Natural killer cell (primary cell): ENCODE measurements around the gene YWHAG. TPM values are rescaled to one million over a fixed set of nuclear protein-coding genes. Genes with fewer than 3 reads are reported as not detected.

Experiments used
- ATAC-seq, 3 donors: fragments of 150-1000 bp in 2 of 3; fragments of 200-7000 bp in 1 of 3; cut with Tn5 transposase; 1 replicate in 1 of 3; 2 replicates in 2 of 3; pipeline ENCODE4 v1.10.0; 2021; ENCODE audit warnings: mild to moderate bottlenecking in 2 of 3, moderate library complexity in 2 of 3
- DNase-seq, 2 donors: peaks; one replicate each; pipeline versions ENCODE4 v3.0.0 to v3.0.0-alpha.2; 2013 to 2021; ENCODE audit warnings: mixed read lengths in 1 of 2
- H3K27ac ChIP-seq: one replicate; pipeline ENCODE4 v1.5.1; 2013; ENCODE audit warnings: mild to moderate bottlenecking, low read length
- H3K27me3 ChIP-seq: one replicate; pipeline ENCODE4 v1.6.1; 2013; ENCODE audit warnings: low read length; ENCODE audit not compliant: control insufficient read depth, insufficient read depth
- H3K36me3 ChIP-seq: one replicate; pipeline ENCODE4 v1.6.1; 2013; ENCODE audit warnings: low read length; ENCODE audit not compliant: control insufficient read depth, insufficient read depth
- H3K4me1 ChIP-seq: one replicate; pipeline ENCODE4 v1.6.1; 2013; ENCODE audit warnings: low read length; ENCODE audit not compliant: control insufficient read depth, insufficient read depth
- H3K4me3 ChIP-seq: one replicate; pipeline ENCODE4 v1.5.1; 2013; ENCODE audit warnings: low read length
- H3K9me3 ChIP-seq: one replicate; pipeline ENCODE4 v1.6.1; 2013; ENCODE audit warnings: low read length; ENCODE audit not compliant: control insufficient read depth, insufficient read depth
- H3K27ac Mint-ChIP-seq, 2 donors: one replicate each; pipeline ENCODE4 v1.8.0; 2022; ENCODE audit warnings: mild to moderate bottlenecking in 2 of 2, mixed read lengths in 2 of 2, moderate library complexity in 1 of 2
- H3K27me3 Mint-ChIP-seq, 2 donors: one replicate each; pipeline ENCODE4 v1.8.0; 2022; ENCODE audit warnings: low read depth in 2 of 2, mixed read lengths in 2 of 2
- H3K36me3 Mint-ChIP-seq: one replicate; pipeline ENCODE4 v1.8.0; 2022; ENCODE audit warnings: mixed read lengths
- H3K4me1 Mint-ChIP-seq, 2 donors: one replicate each; pipeline ENCODE4 v1.8.0; 2022; ENCODE audit warnings: mixed read lengths in 2 of 2
- H3K4me3 Mint-ChIP-seq: one replicate; pipeline ENCODE4 v1.8.0; 2022; ENCODE audit warnings: mild to moderate bottlenecking, moderate library complexity, mixed read lengths
- H3K9me3 Mint-ChIP-seq, 2 donors: one replicate each; pipeline ENCODE4 v1.8.0; 2022; ENCODE audit warnings: mixed read lengths in 2 of 2
- WGBS: methylation state at CpG from one replicate; pipeline ENCODE4 v1.1.7; 2013; ENCODE audit warnings: missing lambda C conversion rate; ENCODE audit not compliant: insufficient coverage; 5-methylcytosine and 5-hydroxymethylcytosine counted together
- intact Hi-C: fragments of 100-400 bp; cut with micrococcal nuclease; formaldehyde crosslinking; loops from one replicate; pipeline ENCODE4 v1.14.2; 2022
- total RNA-seq, 4 donors: library from RNA; stranded (reverse); fragments of 120-200 nt in 1 of 4; gene quantifications; one replicate each; pipeline versions ENCODE4 v1.2.3 to v1.2.4, GENCODE V29; 2013 to 2022
- TF ChIP-seq, protein P1 (sequence below): fragments of 200-600 bp; IDR thresholded peaks from one replicate; pipeline ENCODE4 v1.8.0; 2022; ENCODE audit warnings: antibody characterized with exemption

Gene YWHAG
- total RNA-seq, 3 donors from 2014 or later (not counting 1 experiment from before 2014, with no cell fraction given): 21.4 to 28.9 (median 27.4) TPM

DNA sequence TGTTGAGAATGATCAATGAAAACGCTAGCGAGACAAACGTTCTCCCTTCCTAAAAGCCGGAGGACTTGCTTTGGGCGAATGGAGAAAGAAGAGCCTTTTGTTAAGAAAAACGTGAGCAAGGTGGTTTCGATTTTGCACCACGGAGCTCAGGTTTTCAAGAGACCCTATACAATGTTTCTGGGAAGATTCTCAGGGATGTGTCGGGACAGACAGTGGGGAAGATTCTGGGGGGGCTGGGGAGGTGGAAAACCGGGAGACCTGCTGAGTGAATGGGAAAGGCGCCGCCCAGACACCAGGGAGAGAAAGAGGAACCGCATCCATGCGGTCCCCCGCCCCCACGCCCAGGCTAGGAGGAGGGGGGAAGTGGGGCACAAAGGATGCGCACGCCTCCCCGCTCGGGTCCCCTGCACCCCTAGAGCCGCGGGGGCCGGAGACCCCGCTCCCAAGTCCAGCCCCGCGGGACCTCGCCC, 745 bp downstream of the YWHAG start:
- intact Hi-C loops: no loop called here
- WGBS: 0% methylated on average over 27 of the region's 27 CpGs

DNA sequence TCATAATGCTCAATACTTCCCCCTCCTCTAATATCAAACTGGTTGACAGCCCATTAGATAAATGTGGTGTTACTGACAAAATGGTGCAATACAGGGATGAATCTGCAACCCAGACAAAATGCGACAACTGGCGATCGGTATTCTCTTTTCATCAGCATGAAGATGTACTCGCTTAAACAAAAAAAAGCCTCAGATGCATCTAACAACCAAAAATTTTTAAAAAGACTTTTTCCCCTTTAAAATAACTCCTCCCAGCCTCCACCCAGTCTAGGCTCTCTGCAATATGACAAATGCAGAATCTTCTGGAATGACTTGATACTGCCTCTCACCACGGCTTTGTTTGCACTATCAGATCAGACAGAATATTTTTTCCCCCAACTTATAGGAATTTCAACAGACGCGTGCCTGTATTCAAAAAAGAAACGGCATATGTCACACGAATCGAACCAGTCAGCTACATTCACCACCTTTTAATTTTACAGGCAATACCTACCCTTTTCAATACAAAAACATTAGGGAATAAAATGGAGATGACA, 1.2 kb downstream of the YWHAG start:
- ATAC-seq (no peak), DNase-seq (no peak)
- H3K27ac Mint-ChIP-seq: peak overlapping the region; percentile 92 to 99
- H3K4me1 Mint-ChIP-seq: peaks cover 29 to 31% of the 10 kb centered on the region in 2 donors
- H3K4me3 ChIP-seq: peak overlapping the region; percentile 97
- peak overlapping the region; percentile 99 for H3K27ac ChIP-seq
- H3K9me3 Mint-ChIP-seq: no peaks in the 10 kb centered on the region
- H3K27me3 Mint-ChIP-seq: no peaks in the 10 kb centered on the region
- H3K4me1 ChIP-seq: peaks cover 10% of the 10 kb centered on the region
- no peaks in the 10 kb centered on the region for H3K27me3 ChIP-seq
- TF ChIP-seq, protein P1, sequence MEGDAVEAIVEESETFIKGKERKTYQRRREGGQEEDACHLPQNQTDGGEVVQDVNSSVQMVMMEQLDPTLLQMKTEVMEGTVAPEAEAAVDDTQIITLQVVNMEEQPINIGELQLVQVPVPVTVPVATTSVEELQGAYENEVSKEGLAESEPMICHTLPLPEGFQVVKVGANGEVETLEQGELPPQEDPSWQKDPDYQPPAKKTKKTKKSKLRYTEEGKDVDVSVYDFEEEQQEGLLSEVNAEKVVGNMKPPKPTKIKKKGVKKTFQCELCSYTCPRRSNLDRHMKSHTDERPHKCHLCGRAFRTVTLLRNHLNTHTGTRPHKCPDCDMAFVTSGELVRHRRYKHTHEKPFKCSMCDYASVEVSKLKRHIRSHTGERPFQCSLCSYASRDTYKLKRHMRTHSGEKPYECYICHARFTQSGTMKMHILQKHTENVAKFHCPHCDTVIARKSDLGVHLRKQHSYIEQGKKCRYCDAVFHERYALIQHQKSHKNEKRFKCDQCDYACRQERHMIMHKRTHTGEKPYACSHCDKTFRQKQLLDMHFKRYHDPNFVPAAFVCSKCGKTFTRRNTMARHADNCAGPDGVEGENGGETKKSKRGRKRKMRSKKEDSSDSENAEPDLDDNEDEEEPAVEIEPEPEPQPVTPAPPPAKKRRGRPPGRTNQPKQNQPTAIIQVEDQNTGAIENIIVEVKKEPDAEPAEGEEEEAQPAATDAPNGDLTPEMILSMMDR: no peak
- H3K36me3 ChIP-seq: peaks cover 3% of the 10 kb centered on the region
- WGBS: 4% methylated on average over 10 of the region's 10 CpGs
- intact Hi-C loops: no loop called here
- H3K9me3 ChIP-seq: no peaks in the 10 kb centered on the region
- no peaks in the 10 kb centered on the region for H3K36me3 Mint-ChIP-seq
- H3K4me3 Mint-ChIP-seq: peak overlapping the region; percentile 94

More for the DNA sequence above, 745 bp downstream of the YWHAG start:
- TF ChIP-seq, protein P1: no peak
- Mint-ChIP-seq H3K4me3 (peak overlapping the region; percentile 94), H3K4me1 (peaks cover 28 to 29% of the 10 kb centered on the region in 2 donors), H3K9me3 (no peaks in the 10 kb centered on the region), H3K27me3 (no peaks in the 10 kb centered on the region), H3K36me3 (no peaks in the 10 kb centered on the region), H3K27ac (peak overlapping the region; percentile 92 to 99)
- H3K9me3 ChIP-seq: no peaks in the 10 kb centered on the region
- H3K4me1 ChIP-seq: peaks cover 10% of the 10 kb centered on the region
- H3K36me3 ChIP-seq: peaks cover 3% of the 10 kb centered on the region
- DNase-seq: peak; percentile 53 to 63
- H3K4me3 ChIP-seq: peak overlapping the region; percentile 97
- H3K27ac ChIP-seq: peak overlapping the region; percentile 99
- ATAC-seq: peak in 2 of 3 donors; percentile 2 to 19
- no peaks in the 10 kb centered on the region for H3K27me3 ChIP-seq

DNA sequence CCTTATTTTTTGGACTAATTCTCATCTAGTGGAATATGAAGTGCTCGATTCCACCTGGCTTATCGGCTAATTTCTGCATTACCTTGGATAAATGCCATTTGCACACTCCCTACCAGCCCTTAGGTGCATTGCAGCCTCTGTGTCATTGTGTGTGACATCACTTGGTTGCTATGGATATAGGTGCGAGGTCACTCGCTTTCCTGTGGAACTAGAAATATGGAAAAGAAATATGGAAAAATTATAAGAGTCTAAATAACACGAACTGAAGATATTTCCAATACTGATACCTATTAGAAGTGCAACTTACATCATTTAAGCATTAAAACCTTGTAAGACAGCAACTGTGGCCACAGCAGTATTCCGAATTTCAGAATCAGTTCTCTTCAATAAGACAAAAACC, 2.0 kb downstream of the YWHAG start:
- Mint-ChIP-seq H3K4me1 (peaks cover 33 to 38% of the 10 kb centered on the region in 2 donors), H3K4me3 (peak overlapping the region; percentile 94), H3K27ac (peak overlapping the region; percentile 92 to 99), H3K9me3 (no peaks in the 10 kb centered on the region), H3K27me3 (no peaks in the 10 kb centered on the region), H3K36me3 (no peaks in the 10 kb centered on the region)
- H3K27me3 ChIP-seq: no peaks in the 10 kb centered on the region
- peaks cover 3% of the 10 kb centered on the region for H3K36me3 ChIP-seq
- no peak overlapping the region for H3K27ac ChIP-seq
- peaks cover 10% of the 10 kb centered on the region for H3K4me1 ChIP-seq
- no peak overlapping the region for H3K4me3 ChIP-seq
- H3K9me3 ChIP-seq: no peaks in the 10 kb centered on the region
- TF ChIP-seq, protein P1: no peak
- no peak for DNase-seq
- intact Hi-C loops: no loop called here
- ATAC-seq: no peak
- 91% methylated on average over 3 of the region's 6 CpGs for WGBS

DNA sequence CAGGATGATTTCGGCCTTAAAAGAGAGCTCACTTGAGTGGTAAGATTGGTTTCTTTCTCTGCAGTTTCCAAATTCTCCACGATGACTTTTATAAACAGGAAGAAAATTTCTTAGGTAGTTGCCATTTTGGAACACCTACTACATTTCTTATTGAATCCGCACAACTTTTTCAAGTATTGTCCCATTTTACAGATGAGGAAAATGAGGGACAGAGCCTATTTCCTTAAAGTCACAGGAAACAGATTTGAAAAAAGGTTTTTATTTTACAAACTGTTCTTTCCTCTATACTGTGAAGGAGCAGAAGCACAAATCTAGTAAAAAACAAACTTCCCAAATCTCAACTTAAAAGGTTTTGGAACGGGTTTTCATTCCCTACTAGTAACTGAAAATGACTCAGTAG, 2.7 kb downstream of the YWHAG start:
- Mint-ChIP-seq H3K4me1 (peaks cover 38% of the 10 kb centered on the region in 2 donors), H3K27ac (peak overlapping the region in 1 of 2 donors; percentile 20), H3K27me3 (no peaks in the 10 kb centered on the region), H3K36me3 (no peaks in the 10 kb centered on the region), H3K4me3 (peak overlapping the region; percentile 35), H3K9me3 (no peaks in the 10 kb centered on the region)
- H3K4me3 ChIP-seq: no peak overlapping the region
- H3K27ac ChIP-seq: no peak overlapping the region
- intact Hi-C loops: no loop called here
- ATAC-seq: no peak
- no peaks in the 10 kb centered on the region for H3K27me3 ChIP-seq
- DNase-seq: no peak
- H3K4me1 ChIP-seq: peaks cover 10% of the 10 kb centered on the region
- TF ChIP-seq, protein P1: no peak
- WGBS: 93% methylated on average over 2 of the region's 4 CpGs
- no peaks in the 10 kb centered on the region for H3K9me3 ChIP-seq
- H3K36me3 ChIP-seq: peaks cover 3% of the 10 kb centered on the region
